Caco-2 (cell line): ENCODE data around the gene CDH13. TPM values are rescaled to one million over a fixed set of nuclear protein-coding genes. Genes with fewer than 3 reads are reported as not detected.
A peak's percentile ranks its signal among the peaks of the same experiment; 100 is the strongest.

Experiments
- BruUV-seq: library from RNA; stranded (reverse); fragments of 400-500 nt; replicated peaks from 2 replicates; lab custom pipeline; 2021; lab: Mats Ljungman, UMichigan
- CTCF ChIA-PET: fragments of 300-600 bp; sonication (Branson Sonifier 250); formaldehyde crosslinking; loops from one replicate; lab custom pipeline; 2022; ENCODE audit warnings: antibody characterized with exemption; lab: Charles Lee
- POLR2A ChIA-PET: fragments of 300-600 bp; sonication (Branson Sonifier 250); formaldehyde crosslinking; loops from one replicate; lab custom pipeline; 2022; ENCODE audit warnings: antibody characterized with exemption; lab: Charles Lee
- DNase-seq, 2 experiments: peaks; one replicate each; pipeline versions ENCODE4 v3.0.0 to v3.0.0-alpha.2; 2020 to 2022
- H3K27me3 ChIP-seq: replicated peaks from 2 replicates; pipeline ENCODE4 v1.6.0; 2011; ENCODE audit warnings: low read length; ENCODE audit not compliant: control insufficient read depth, insufficient read depth
- H3K36me3 ChIP-seq: 2 replicates; pipeline ENCODE4 v1.5.1; 2011; ENCODE audit warnings: low read length; ENCODE audit not compliant: control insufficient read depth, insufficient read depth
- H3K4me1 ChIP-seq: fragments of 250-450 bp; sonication (Bioruptor Pico); 2 replicates; pipeline ENCODE4 v1.5.1; 2020; ENCODE audit warnings: mild to moderate bottlenecking
- H3K4me3 ChIP-seq: 2 replicates; pipeline ENCODE4 v1.5.1; 2011; ENCODE audit warnings: low read depth, mild to moderate bottlenecking, control low read depth, low read length
- H3K9me3 ChIP-seq: fragments of 250-450 bp; sonication (Bioruptor Pico); 2 replicates; pipeline ENCODE4 v1.5.1; 2020; ENCODE audit warnings: mild to moderate bottlenecking, moderate library complexity
- H3K27ac Mint-ChIP-seq: one replicate; pipeline ENCODE4 v1.8.0; 2022; ENCODE audit warnings: mixed read lengths; ENCODE audit not compliant: unreplicated experiment
- H3K27me3 Mint-ChIP-seq: one replicate; pipeline ENCODE4 v1.8.0; 2022; ENCODE audit warnings: mixed read lengths; ENCODE audit not compliant: insufficient read depth, unreplicated experiment
- H3K36me3 Mint-ChIP-seq: one replicate; pipeline ENCODE4 v1.8.0; 2022; ENCODE audit warnings: mild to moderate bottlenecking, mixed read lengths; ENCODE audit not compliant: insufficient read depth, unreplicated experiment
- H3K4me1 Mint-ChIP-seq: one replicate; pipeline ENCODE4 v1.8.0; 2022; ENCODE audit warnings: low read depth, mixed read lengths; ENCODE audit not compliant: unreplicated experiment
- H3K4me3 Mint-ChIP-seq: one replicate; pipeline ENCODE4 v1.8.0; 2022; ENCODE audit warnings: mild to moderate bottlenecking, moderate library complexity, mixed read lengths; ENCODE audit not compliant: unreplicated experiment
- H3K9me3 Mint-ChIP-seq: one replicate; pipeline ENCODE4 v1.8.0; 2022; ENCODE audit warnings: mixed read lengths; ENCODE audit not compliant: unreplicated experiment
- CTCF ChIP-seq, 2 experiments: fragments of 200-600 bp in 1 of 2; IDR thresholded peaks; 1 replicate in 1 of 2; 2 replicates in 1 of 2; pipeline versions ENCODE4 v1.5.1 to v1.8.0; 2011 to 2022; ENCODE audit warnings: antibody characterized with exemption in 1 of 2, control low read depth in 1 of 2, inconsistent platforms in 1 of 2, low read depth in 1 of 2, low read length in 1 of 2, mild to moderate bottlenecking in 1 of 2, moderate library complexity in 1 of 2; ENCODE audit not compliant: insufficient read depth in 1 of 2, severe bottlenecking in 1 of 2, unreplicated experiment in 1 of 2
- intact Hi-C: fragments of 100-400 bp; cut with micrococcal nuclease; formaldehyde crosslinking; loops from one replicate; pipeline ENCODE4 v1.10.0; 2022; ENCODE audit not compliant: unreplicated experiment
- total RNA-seq: library from RNA; stranded (reverse); gene quantifications from 2 replicates; pipeline ENCODE4 v1.2.3, GENCODE V29; 2022

The CDH13 gene
- total RNA-seq, 1 experiment from 2014 or later: 2.2 TPM

GRCh38 chr16:82650804-82651203 is 24.0 kb downstream of the CDH13 start:
- CTCF ChIA-PET: no interaction called here
- Histone ChIP-seq H3K27me3 (no peaks in the 10 kb centered on the region), H3K4me1 (peaks cover 62% of the 10 kb centered on the region), H3K36me3 (no peaks in the 10 kb centered on the region), H3K9me3 (peaks cover 6% of the 10 kb centered on the region; the same call in 1 of the 2 replicates), H3K4me3 (no peak overlapping the region)
- intact Hi-C loops: loop anchor here (5.0 kb wide), 1 partner anchor 491 kb away; no protein-coding TSS in a partner anchor
- Mint-ChIP-seq H3K9me3 (peaks cover 35% of the 10 kb centered on the region), H3K36me3 (no peaks in the 10 kb centered on the region), H3K27ac (no peak overlapping the region), H3K4me3 (no peak overlapping the region), H3K27me3 (no peaks in the 10 kb centered on the region), H3K4me1 (peaks cover 31% of the 10 kb centered on the region)
- TF ChIP-seq CTCF (IDR thresholded peaks at IDR 0.05; ENCODE audit: insufficient read depth in 1 of 2, low read depth in 1 of 2, low read length in 1 of 2, severe bottlenecking in 1 of 2, unreplicated experiment in 1 of 2): no peak
- no peak for DNase-seq
- POLR2A ChIA-PET: no interaction called here
- no TSS peak for BruUV-seq

GRCh38 chr16:82651921-82652601 is 25.3 kb downstream of the CDH13 start:
- DNase-seq: peak; percentile 57 to 73
- Histone ChIP-seq H3K36me3 (no peaks in the 10 kb centered on the region), H3K4me3 (no peak overlapping the region), H3K27me3 (no peaks in the 10 kb centered on the region), H3K4me1 (peaks cover 50% of the 10 kb centered on the region), H3K9me3 (peaks cover 6% of the 10 kb centered on the region; the same call in 1 of the 2 replicates)
- intact Hi-C loops: loop anchor here (5.0 kb wide), 1 partner anchor 490 kb away; no protein-coding TSS in a partner anchor
- ChIA-PET CTCF (interaction anchor here (1.7 kb wide), 1 partner anchor 13 kb away, joined by 3 read pairs; no protein-coding TSS in a partner anchor), POLR2A (no interaction called here)
- no peak for TF ChIP-seq CTCF (IDR thresholded peaks at IDR 0.05; ENCODE audit: insufficient read depth in 1 of 2, low read depth in 1 of 2, low read length in 1 of 2, severe bottlenecking in 1 of 2, unreplicated experiment in 1 of 2)
- TSS peak; percentile 96 for BruUV-seq
- peaks cover 25% of the 10 kb centered on the region for H3K9me3 Mint-ChIP-seq
- H3K27me3 Mint-ChIP-seq: no peaks in the 10 kb centered on the region
- peaks cover 24% of the 10 kb centered on the region for H3K4me1 Mint-ChIP-seq
- peak overlapping the region; percentile 7 for H3K4me3 Mint-ChIP-seq
- H3K27ac Mint-ChIP-seq: peak overlapping the region; percentile 66
- H3K36me3 Mint-ChIP-seq: no peaks in the 10 kb centered on the region

DNA sequence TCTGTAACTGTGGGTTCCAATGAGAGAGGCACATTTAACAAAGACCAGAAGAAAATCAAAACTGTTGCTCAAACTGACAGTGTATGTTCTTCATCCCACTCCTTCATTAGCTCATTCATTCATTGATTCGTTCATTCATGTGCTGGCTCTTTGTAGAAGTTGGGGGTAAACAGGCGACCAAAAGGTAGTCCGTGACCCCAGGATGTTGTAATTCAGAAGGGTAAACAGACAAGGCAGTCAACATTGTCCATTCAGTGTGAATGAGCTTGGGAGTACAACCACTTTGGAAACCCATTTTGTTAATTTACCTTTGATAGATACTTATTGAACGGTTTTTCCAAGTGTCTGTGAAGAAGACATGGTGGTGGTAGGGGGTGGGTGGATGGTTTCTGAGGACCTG is 26.1 kb downstream of the CDH13 start:
- intact Hi-C loops: loop anchor here (5.0 kb wide), 1 partner anchor 489 kb away; no protein-coding TSS in a partner anchor
- peaks cover 25% of the 10 kb centered on the region for H3K9me3 Mint-ChIP-seq
- Histone ChIP-seq H3K4me3 (no peak overlapping the region), H3K36me3 (no peaks in the 10 kb centered on the region), H3K9me3 (peaks cover 6% of the 10 kb centered on the region; the same call in 1 of the 2 replicates), H3K27me3 (no peaks in the 10 kb centered on the region), H3K4me1 (peaks cover 49% of the 10 kb centered on the region)
- no TSS peak for BruUV-seq
- DNase-seq: no peak
- peaks cover 24% of the 10 kb centered on the region for H3K4me1 Mint-ChIP-seq
- H3K36me3 Mint-ChIP-seq: no peaks in the 10 kb centered on the region
- CTCF ChIA-PET: interaction anchor here (1.7 kb wide), 1 partner anchor 14 kb away, joined by 3 read pairs; no protein-coding TSS in a partner anchor
- no peak overlapping the region for H3K4me3 Mint-ChIP-seq
- POLR2A ChIA-PET: no interaction called here
- no peaks in the 10 kb centered on the region for H3K27me3 Mint-ChIP-seq
- H3K27ac Mint-ChIP-seq: peak overlapping the region; percentile 66
- no peak for TF ChIP-seq CTCF (IDR thresholded peaks at IDR 0.05; ENCODE audit: insufficient read depth in 1 of 2, low read depth in 1 of 2, low read length in 1 of 2, severe bottlenecking in 1 of 2, unreplicated experiment in 1 of 2)
